ENCODE results near the gene CD79A.
"Not testable (repeated sequence)": the region's sequence is repeated elsewhere in the genome, so short reads cannot be mapped to it uniquely, and the experiment has no call there.

Gene CD79A

DNA sequence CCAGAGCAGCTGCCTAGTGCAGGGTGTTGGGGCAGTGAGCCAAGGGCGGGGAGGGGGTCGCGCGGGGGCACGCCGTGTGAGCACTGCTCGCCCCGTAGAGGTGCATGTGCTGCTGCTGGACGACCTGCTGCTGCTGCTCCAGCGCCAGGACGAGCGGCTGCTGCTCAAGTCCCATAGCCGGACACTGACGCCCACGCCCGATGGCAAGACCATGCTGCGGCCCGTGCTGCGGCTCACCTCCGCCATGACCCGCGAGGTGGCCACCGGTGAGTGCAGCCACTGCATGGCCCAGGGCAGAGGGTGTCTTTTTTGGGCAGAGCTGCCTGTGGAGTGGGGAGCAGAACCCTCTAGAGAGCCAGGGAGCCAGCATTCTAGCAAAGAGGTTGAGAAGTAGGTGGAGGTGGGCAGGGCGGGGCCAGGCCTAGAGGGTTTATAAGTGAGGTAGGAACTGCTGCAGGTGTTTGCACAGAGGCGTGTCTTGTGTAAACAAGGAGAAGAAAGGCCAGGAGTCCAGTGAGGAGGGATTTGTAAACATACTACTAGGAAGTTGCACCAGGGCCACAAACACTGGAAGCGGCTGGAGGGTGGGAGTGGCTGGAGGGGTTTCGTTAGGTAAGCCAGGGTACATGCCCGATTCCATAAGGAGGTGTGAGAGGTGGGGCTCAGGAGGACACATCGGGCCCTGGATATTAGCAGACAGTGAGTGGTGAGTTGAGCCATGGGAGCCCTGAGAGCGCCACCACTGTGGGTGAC is 27.2 kb downstream of the CD79A start:
- DNase-seq (ENCODE audit: low read depth in 4 of 4, low spot score in 1 of 4): no peak

DNA sequence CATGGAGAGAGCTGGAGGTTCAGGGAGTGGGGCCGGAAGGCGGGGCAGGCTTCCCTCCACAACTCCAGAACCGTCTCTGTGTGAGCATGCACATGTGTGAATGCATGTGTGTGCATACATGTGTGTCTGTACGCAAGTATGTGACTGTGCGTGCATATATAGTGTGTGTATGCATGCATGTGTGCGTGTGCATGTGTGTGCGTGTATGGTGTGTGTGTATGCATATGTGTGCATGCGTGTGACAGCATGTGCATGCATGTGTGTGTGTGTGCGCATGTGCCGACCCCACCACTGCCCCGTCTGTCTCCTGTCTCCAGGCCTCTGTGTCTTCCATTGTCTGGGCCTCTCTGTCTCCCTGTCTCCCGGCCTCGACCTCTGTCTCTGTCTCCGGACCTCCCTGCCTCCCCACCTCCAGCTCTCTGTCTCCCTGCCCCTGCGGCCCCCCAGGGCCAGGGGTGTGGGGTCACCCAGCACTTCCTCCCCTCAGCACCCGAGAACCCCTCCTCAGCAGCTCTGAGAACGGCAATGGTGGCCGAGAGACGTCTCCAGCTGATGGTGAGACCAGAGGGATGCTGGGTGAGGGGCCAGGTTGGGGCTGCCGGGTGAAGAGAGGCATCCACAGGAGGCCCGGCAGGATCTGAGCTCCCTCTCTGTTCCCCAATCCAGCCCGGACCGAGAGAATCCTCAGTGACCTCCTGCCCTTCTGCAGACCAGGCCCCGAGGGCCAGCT is 28.4 kb downstream of the CD79A start:
- no peak for DNase-seq (ENCODE audit: low read depth in 4 of 4, low spot score in 1 of 4)

DNA sequence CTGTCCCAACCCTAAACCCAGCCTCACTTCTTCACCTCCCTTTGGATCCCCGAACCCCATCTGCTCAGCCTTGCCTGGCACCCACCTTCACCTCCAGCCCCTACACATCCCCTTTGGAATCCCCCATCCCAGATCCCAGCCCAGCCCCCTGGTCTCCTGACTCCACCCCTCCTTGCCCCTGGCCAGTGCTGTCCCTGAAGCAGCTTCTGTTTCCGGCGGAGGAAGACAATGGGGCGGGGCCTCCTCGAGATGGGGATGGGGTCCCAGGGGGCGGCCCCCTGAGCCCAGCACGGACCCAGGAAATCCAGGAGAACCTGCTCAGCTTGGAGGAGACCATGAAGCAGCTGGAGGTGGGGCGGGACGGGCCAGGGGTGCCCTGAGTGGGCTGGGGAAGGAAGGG is 29.2 kb downstream of the CD79A start:
- DNase-seq (ENCODE audit: low read depth in 4 of 4, low spot score in 1 of 4): no peak

DNA sequence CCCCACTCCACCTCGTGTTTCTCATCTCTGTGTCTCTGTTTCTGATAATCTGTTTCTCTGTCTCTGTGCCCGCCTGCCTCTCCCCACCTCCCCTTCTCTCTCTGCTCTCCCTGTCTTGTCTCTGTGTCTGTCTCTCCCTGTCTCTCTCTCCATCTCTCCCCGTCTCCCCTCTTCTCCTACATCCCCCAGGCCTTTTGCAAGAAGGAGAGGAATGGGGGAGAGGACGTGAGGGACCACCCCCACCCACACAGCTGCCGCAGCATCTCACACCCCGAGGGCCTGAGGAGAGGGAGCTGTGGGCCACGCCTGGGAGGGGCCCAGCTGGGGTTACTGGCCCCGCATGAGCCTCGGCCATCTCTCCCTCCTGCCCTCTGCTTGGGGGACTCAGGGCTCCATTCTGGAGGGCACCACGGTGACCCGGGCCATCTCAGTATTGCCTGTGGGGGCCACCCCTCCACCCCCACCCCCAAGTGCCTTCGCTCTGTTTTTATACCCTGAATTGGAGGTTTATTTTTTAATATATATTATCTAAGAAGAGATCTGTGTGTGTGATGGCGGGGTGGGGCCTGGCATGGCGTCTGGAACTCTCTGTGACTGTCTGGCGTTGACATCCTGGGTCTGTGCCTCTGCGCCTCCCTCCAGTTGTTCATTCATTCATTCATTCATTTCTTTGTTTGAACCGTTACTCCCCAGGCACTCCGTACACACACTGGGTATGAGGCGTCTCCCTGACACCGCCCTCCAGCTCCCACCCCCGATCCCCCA is 30.0 kb downstream of the CD79A start:
- no peak for DNase-seq (ENCODE audit: low read depth in 4 of 4, low spot score in 1 of 4)

DNA sequence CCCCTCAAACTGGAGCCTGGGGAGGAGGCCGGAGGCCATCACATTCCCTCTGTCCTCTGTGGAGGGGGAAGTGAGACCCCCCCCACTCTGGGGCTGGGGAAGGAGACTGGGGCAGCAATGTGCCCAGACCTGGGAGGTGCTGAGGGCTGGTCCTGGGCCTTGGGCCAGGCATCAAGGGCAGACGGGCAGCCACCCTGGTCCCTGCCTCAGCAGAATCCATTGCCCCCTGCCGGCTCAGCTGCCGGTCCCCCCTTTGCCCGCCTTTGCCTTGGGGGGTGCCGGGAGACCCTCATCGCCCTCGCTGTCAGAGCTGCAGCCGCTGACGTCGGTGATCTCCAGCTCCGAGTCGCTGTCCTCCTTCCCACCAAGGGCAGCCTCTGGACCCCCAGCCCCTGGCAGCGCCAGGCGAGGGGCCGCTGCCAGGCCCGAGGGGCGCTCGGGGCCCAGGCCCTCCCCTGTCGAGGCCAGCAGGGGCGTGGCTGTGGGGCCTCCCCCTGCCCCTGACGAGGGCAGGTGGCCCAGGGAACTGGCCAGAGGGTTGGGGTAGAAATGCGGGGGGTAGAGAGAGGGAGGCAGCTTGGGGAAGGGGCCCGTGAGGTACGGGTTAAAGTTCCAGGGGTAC is 31.0 kb downstream of the CD79A start:
- DNase-seq (ENCODE audit: low read depth in 4 of 4, low spot score in 1 of 4): no peak

DNA sequence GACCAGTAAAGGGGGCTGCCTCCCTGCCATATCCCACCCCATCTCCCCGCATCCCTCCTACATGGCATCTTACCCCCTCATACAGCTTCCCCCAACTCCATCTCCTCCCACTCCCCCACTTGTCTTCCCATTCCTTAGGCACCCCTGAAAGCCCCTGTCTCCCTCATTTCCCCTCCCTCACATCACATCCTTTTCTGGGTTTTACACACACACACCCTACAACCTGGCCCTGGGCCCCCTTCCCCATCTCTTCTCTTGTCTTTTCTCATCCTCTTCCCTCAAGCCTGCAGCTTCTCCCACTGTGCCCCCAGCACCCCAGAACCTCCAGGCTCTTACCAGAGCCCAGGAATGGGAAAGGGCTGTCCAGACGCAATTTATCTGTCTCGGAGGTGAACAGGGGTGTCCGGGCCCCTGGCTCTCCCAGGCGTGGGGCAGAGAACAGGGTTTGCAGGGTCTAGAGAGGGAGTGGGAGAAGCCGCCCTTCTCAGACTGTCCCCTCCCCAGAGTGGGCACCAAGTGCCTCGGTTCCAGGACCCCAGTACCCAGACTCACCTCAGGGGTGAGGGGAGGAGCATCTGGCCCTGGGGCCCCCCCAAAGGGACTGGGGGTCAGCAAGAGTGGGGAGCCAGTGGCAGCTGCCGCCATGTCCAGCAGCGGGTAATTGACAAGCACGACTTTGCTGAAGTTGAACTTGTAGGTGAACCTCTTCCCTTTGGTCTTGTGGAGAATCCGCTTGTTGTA is 31.8 kb downstream of the CD79A start:
- no peak for DNase-seq (ENCODE audit: low read depth in 4 of 4, low spot score in 1 of 4)

DNA sequence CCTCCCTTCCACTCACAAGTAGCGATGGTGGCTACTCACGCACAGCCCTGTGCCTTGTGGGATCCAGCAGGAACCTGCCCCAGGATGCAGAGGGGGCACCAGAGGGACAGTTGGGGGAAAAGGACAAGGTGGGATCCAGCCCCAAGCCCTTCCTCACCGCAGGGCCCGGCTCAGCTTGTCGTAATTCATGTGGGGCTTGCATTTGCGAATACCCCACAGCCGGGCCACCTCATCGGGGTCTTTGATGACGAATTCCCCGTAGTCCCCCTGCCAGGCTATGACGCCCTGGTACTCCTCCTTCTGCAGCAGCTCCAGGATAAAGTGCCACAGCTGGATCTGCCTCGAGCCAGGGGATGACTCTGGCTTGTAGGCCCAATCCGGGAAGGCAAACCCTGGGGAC is 32.6 kb downstream of the CD79A start:
- no peak for DNase-seq (ENCODE audit: low read depth in 4 of 4, low spot score in 1 of 4)

DNA sequence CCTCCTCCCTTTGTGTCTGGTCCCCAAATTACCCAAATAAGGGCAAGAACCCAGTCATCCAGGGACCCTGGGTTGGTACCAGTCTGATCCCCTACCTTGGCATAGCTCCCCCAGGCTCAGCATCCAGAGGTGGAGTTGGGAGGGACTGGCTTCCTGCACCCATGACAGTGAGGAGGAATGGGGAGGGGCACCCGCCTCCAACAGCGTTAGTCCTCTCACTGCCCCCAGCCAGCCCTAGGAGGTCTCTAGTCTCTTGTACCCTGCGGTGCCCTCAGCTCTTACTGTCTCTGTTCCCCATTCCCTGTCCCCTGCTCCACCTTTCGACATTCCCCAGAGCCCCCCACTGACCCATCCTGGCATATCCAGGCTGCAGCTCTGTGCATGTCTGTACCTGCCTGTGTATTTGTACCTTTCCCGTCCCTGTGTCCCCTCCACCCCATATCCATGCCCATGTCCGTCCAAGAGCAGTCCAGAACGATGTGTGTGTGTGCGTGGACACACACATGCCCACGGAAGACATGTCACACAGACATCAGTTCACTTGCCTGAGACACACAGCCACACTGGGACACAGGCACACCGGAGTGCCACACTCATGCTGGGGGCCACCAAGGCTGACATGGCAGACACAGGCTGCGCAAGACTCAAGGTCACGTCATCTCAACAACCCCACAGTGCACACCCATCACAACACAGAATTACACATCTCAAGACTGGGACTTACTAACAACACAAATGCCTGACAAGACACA is 33.3 kb downstream of the CD79A start:
- no peak for DNase-seq (ENCODE audit: low read depth in 4 of 4, low spot score in 1 of 4)

DNA sequence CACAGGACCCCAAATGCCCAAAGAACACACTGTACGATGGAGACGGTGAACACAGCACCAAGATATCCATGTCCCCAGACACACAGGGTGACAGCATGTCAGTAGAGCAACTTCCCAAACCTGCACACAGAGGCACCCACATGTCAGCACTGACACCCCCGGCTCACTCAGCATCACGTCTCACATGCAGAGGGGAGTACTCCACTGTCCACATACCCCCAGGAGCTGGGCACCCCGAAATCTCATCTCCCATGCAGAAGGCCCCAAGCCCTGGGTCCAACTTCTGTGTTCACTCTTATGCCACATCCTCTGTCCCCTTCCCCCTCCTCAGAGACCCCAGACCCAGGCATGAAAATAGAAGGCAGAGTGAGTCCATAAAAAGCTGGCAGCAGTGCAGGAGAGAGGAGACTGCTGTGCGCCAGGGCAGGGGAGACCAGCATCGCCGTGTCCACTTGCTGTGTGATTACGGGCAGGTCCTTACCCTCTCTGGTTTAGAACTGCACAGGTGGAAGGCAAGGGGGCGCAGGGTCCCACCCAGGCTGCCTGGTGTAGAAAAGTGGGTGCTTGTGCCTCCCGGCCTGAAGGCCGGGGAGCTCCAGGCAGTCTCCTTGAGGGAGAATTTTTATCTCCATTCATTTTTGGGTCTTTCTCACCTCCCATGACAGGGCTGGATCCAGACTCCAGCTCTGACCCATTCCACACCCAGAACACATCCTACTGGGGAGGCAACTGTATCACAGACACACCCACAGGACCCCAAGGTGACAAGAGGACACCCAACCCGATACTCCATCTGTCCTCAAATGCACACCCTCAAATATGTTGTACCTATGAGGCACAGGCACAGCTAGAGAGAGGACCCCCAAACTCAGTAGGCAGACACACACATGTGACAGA is 34.2 kb downstream of the CD79A start:
- no peak for DNase-seq (ENCODE audit: low read depth in 4 of 4, low spot score in 1 of 4)

DNA sequence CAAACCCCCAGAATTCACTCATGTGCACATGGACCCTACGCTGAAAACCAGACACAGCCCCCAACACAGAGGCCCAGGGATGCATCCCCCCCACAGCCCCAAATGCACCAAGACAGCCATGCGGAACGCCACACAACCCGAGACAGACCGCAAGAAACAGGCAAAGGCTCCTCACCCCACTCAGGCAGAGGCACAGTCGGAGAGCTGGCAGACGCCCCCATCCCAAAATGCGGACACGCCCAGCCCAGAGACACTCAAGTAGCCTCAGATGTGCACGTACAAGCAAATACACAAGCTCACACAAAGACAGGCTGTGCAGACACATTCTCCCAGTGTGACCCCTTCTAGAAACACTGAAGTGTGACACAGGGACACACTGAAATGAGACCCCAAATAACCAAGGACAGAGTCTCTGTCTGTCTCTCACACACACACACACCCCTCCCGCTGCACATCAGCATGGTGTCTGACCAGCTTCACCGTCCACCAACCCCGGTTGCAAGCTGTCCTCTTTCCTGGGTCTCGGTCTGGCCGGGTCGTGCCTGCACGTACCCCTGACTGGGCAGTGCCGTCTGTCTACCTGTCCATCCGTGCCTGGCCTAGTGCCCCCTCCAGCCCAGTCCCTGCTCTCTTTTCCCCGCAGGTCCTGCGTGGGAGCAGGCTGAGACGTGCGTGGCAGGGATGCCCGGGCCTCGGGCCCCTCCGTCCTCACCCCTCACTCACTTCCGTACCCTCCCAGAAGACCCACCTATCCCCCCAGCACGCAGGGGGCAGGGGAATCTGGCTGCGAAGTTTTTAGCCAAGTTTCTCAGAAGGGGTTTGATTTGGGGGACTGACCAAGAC is 35.0 kb downstream of the CD79A start:
- no peak for DNase-seq (ENCODE audit: low read depth in 4 of 4, low spot score in 1 of 4)

DNA sequence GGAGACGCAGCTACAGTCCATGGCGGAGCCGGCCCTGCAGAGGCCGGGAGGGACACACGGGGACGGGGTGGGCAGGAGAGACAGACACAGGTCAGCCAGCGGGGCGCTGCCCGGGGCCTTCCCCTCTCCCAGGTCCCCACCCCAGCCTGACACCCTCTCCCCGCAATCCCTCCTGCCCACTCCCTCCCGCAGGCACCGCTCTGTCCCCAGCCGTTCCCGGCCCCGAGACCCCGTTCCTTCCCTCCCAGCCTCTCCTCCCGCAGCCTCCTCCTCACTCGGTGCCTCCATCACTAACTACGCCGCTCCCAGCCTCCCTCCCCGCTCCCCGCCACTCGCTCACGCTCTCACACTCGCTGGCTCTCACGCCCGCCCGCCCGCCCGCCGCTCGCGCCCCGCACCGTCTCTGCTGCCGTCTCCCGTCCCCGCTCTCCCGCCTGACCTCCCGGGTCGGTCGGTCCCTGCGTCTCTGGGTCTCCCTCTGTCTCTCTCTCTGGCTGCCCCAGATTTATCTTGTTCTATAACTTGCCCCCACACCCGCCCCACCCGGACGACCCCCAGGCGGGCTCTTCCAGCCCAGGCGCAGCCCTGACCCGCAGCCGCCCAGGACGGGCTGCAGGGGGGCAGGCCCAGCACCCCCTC is 35.9 kb downstream of the CD79A start:
- no peak for DNase-seq (ENCODE audit: low read depth in 4 of 4, low spot score in 1 of 4)

DNA sequence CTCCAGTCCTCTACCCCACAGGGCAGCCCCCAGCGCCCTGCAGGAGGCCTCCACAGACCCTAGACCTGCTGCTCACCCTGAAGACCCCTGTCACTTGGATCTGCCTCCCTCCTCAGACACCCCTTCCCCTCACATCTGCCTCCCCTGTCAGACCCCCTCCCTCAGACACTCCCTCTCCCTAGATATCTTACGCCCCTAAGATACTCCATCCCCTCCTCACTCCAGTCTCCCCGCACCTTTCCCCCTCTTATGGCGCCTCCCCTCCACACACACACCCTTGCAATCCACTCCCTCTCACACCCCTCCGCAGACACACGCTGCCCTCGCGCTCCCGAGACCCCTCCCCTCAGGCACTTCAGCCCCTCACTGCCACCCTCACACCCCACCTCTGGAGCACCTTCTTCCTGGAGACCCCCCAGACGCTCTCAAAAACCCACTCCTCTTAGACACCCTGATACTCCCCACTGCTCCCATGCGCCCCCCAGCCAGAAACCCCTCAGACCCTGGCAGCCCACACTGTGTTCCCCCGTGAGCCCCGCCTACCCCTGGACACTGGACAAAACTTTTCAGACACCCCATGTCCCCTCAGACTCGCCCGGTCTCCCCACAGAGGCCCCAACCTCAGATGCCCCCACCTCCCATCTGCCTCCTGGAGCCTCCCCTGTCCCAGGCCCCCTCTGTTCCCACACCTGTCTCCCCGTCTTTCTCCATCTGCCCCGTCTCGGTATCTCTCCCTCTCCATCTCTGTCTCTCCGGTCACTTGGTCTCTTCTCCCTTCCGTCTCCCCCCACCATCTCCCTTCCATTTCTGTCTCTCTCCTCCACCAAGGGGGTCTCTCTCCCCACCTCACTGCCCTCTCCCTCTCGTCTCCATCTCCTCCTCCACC is 36.7 kb downstream of the CD79A start:
- DNase-seq (ENCODE audit: low read depth in 4 of 4, low spot score in 1 of 4): no peak

DNA sequence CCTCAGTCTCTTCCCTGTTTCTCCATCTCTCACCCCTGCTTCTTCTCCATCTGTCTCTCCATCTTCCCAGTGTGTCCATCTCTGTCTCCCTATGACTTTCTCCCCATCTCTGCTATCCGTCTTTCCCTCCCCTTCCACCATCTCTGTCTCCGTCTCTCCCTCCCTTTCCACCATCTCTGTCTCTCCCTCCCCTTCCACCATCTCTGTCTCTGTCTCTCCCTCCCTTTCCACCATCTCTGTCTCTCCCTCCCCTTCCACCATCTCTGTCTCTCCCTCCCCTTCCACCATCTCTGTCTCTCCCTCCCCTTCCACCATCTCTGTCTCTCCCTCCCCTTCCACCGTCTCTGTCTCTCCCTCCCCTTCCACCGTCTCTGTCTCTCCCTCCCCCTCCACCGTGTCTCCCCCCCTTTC is 37.4 kb downstream of the CD79A start:
- not testable (repeated sequence) for DNase-seq (ENCODE audit: low read depth in 4 of 4, low spot score in 1 of 4)

DNA sequence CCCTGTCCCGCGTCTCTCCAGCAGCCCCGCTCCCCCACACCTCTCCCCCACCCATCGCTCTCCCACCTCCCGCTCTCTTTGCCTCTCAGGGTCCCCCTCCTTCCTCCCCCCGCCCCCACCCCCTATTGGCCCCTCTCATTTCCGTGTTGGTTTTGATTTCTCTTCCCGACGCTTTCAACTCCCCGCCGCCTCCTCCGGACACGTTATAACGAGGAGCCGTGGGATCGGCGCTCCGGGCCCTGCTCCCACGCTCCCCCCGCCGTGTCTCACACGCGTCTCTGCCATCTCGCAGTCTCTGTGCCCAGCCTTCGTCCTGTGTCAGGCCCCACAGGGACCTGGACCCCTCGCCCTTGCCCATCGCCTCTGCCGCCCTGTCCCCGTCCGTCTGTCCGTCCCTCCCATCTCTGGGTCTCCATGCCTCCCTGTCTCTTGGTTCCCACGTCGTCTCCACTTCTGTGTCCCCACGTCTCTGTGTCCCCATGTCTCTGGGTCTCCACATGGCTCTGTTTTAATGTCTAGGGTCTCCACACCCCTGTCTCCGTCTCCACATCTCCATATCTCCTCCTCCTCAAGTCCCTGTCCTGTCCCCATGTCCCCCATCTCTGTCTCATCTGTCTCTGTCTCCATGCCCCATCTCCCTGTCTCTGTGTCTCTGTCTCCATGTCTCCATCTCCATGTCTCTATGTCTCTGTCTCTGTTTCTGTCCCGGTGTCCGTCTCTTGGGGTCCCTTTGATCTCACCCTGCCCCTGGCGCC is 38.1 kb downstream of the CD79A start:
- DNase-seq (ENCODE audit: low read depth in 4 of 4, low spot score in 1 of 4): no peak

DNA sequence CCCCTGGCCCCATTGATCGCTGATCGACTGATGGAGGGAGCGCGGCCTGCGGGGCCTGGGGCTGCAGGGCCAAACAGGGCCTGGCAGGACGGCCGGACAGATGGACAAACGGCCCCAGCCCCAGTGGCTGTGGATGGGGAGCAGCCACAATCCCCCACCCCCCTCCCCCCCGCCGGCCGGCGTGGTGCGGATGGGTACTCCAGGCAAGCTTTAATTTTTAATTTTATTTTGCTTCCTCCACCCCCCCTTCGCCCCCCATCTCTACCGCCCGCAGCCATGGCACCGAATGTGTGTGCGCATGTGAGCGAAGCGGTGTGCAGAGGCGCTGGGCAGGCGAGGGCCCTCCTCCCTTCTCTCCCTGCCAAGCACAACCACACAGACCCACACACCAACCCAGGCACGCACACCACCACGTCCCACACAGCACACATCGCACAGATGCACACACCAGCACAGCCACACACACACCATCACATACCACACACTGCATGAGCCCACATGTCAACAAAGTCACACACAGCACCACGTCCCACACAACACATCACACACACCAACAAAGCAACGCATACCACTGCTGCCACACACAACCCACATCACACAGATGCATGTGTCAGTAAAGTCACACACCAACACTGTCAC is 38.8 kb downstream of the CD79A start:
- no peak for DNase-seq (ENCODE audit: low read depth in 4 of 4, low spot score in 1 of 4)

DNA sequence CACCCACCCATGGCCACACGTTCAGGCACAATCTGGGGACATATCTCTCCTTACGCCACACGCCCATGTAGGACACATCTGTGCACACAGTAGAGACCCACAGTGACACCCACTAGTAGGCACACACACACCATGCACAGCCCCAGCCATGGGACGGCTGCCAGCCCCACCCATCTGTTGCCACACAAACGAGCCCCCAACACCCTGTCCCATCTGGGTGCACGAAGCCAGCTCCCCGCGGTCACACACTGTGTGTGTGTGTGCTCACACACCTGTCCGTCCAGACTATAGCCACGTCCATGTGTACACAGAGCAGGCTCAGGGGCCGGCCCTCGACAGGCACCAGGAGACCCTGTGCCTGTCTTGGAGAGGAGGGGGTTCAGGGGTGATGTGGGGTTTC is 40.6 kb downstream of the CD79A start:
- no peak for DNase-seq (ENCODE audit: low read depth in 4 of 4, low spot score in 1 of 4)

Data from stimulated activated CD4-positive, alpha-beta T cell treated with anti-CD3 and anti-CD28 coated beads, Interleukin-1b, Interleukin-23, amount 100 ng/mL, for 24 hours (primary cell).